Coronary artery (tissue), 2 donors: ENCODE results near the gene RGL1.

Experiments
- DNase-seq: peaks from one replicate; pipeline ENCODE4 v3.0.0-alpha.2; 2017; ENCODE audit warnings: low spot score
- H3K27ac ChIP-seq, 2 donors: fragments of 200-600 bp; sonication (generic); one replicate each; pipeline ENCODE4 v1.5.1; 2016 to 2019
- H3K4me3 ChIP-seq: fragments of 200-600 bp; sonication (generic); 2 replicates; pipeline ENCODE4 v1.5.1; 2016; ENCODE audit warnings: mild to moderate bottlenecking, moderate library complexity
- TF ChIP-seq, protein P1 (sequence below): fragments of 200-600 bp; sonication (generic); IDR thresholded peaks from one replicate; pipeline ENCODE4 v1.5.1; 2019; ENCODE audit warnings: antibody characterized with exemption

Gene RGL1

DNA sequence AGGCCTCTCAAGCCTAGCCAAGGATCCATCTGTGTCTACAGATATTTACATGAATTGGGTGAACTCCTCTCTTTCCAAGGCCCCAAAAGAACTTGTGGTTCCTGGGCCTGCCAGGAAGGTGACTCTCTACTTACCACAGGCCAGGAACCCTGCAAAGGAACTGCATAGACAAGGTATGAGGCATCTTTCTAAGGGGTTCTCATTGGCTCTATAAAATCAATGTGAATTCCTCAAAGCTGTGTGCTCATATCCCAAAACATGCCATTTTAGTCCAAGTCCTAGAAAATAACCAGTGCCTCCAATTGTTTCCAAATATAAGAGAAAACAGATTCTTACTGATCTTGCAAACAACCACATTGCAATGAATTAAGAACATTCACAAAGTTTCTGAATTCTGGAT is 39.9 kb upstream of the RGL1 start:
- TF ChIP-seq, protein P1, sequence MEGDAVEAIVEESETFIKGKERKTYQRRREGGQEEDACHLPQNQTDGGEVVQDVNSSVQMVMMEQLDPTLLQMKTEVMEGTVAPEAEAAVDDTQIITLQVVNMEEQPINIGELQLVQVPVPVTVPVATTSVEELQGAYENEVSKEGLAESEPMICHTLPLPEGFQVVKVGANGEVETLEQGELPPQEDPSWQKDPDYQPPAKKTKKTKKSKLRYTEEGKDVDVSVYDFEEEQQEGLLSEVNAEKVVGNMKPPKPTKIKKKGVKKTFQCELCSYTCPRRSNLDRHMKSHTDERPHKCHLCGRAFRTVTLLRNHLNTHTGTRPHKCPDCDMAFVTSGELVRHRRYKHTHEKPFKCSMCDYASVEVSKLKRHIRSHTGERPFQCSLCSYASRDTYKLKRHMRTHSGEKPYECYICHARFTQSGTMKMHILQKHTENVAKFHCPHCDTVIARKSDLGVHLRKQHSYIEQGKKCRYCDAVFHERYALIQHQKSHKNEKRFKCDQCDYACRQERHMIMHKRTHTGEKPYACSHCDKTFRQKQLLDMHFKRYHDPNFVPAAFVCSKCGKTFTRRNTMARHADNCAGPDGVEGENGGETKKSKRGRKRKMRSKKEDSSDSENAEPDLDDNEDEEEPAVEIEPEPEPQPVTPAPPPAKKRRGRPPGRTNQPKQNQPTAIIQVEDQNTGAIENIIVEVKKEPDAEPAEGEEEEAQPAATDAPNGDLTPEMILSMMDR = no peak
- Histone ChIP-seq H3K27ac (no peak overlapping the region), H3K4me3 (no peak overlapping the region)
- no peak for DNase-seq

DNA sequence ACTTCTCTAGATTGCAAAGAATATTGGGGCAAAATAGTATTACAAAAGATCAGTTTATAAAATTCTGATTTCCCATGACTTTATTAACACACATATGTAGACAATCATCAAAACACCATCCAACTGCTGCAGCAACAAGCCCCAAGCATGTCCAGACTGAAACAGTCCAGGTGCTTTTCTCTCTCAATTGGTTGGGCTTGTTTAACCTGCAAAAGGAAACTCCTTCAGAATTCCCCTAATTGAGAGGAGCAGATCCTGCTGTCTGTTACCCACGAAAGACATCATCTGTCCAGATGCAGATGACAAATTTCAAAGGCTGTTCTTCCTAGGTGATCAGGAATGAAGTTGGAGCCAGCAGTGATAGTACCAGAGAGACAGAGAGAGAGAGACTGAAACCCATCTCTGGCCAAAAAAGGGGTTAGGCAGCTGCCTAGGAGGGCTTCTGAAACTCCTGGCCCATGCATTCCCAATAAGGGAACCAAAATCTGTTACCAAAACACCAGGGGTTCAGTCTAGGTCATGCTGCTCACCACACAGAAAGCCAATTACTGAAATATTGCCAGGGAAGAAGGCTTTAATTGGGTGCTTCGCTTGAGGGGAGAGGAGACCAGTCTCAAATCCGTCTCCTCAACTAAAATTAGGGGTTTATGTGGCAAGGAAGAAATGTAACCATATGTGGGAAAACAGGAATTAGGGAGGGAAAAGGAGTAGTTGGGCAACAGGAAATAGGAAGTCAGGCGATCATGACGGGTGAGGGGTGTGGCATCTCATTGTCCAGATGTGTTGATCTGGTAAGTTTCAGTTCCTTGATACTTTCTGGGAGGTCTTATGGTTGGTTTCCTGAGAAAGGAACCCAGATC is 34.7 kb upstream of the RGL1 start:
- Histone ChIP-seq H3K4me3 (no peak overlapping the region), H3K27ac (no peak overlapping the region)
- no peak for DNase-seq
- TF ChIP-seq, protein P1 = no peak

DNA sequence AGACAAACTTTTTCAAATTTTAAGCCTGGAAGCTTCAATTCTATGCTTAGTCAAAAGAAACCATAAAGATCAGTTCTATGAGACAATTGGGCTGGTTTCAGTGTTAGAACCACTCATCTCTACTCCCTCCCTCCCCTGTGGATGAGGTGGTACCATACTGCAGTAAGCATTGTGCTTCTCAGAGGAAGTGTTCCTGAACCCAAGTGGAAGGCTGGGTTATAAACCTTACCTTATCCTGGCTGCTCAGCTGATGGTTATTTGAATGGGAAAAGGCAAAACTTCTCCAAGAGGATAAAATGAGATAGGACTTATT is 34.1 kb upstream of the RGL1 start:
- TF ChIP-seq, protein P1 = no peak
- no peak for DNase-seq

DNA sequence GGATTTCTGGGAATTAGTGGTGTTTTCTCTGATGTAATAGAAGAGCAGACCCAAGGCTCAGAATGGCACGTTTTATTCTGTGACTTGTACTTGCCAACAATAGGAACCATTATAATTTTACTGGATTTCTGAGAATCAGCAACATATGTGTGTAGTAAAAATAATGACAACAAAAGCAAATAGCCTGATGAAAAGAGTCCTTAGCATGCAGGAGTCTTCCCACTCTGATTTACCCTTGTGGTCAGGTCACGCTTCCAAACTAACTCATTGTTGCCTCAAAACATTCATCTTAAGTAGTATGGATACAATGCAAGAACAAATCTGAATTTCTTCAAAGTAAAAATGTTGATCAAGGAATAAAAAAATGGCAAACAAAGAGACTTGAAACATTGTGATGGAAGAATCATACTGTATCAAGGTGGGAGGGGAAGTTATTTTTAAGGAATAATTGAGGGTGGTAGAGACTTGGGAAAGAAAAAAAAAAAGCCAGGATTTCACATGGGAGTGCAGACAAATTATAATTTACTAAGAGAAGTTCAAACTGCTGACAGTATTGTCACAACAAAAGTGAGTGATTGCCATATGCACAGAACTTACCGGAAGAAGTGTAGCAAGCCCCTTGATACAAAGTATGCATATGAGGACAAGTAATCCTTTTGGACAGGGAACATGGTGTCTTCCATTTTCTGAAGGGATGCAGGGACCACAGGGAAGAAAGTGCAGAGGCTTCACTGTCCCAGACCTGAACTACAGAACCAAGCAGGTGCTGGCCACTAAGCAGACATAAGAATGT is 31.2 kb upstream of the RGL1 start:
- Histone ChIP-seq H3K4me3 (no peak overlapping the region), H3K27ac (no peak overlapping the region)
- DNase-seq = no peak
- TF ChIP-seq, protein P1 = no peak

More for the DNA sequence above, 34.1 kb upstream of the RGL1 start:
- H3K27ac ChIP-seq = no peak overlapping the region
- no peak overlapping the region for H3K4me3 ChIP-seq

DNA sequence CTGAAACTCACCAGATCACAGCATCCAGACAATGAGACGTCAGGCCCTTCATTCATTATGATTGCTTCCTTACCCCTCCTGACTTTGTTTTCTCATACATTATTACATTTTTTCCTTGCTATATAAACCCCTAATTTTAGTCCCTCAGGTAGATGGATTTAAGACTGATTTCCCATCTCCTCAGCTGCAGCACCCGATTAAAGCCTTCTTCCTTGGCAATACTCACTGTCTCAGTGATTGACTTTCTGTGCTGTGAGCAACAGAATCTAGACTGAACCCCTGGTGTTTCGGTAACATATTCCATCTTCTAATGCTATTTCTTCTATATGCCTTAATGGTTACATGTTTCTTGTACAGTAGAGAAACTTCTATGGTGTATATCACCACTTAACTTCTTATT is 30.0 kb upstream of the RGL1 start:
- no peak for DNase-seq
- TF ChIP-seq, protein P1 = no peak
- Histone ChIP-seq H3K27ac (no peak overlapping the region), H3K4me3 (no peak overlapping the region)

DNA sequence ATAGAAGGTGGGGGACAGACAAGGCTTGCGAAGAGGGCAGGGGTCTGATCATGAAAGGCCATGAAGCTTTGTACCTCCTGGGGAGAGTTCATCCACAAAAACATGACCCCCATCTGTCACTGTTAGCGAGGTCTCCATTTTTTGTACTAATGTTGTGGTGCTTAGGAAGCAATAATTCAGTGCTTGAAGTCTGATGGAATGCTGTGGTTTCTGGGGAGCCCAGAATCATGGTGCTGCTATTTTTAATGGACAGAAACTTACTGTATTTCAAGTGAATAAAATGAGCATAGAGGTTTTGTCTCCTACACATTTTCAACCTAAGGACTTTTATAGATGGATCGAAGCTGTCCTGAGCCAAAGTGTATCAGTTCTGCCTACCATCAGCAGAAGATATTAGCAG is 28.2 kb upstream of the RGL1 start:
- H3K4me3 ChIP-seq = no peak overlapping the region
- H3K27ac ChIP-seq = no peak overlapping the region
- no peak for DNase-seq
- TF ChIP-seq, protein P1 = no peak

DNA sequence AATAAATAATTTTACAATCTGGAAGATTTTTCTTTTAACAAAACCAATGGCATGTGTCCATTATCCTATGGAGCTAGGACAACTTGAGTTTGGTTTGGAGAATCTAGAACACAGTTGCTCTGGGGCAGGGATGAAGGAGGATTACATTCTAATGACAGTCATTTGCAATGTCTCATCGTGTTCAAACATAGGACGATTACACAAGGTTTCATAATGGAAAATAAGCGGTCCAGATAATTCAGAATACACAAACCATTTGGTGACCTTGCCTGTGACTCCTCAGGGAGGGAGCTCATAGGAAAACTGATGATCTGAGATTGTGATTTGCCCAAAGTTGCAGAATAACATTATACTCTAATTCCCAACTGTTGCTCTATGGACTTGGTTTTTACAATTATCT is 27.6 kb upstream of the RGL1 start:
- Histone ChIP-seq H3K4me3 (no peak overlapping the region), H3K27ac (no peak overlapping the region)
- TF ChIP-seq, protein P1 = no peak
- no peak for DNase-seq
